ENCODE results near the gene TIMM29. TPM values are rescaled to one million over a fixed set of nuclear protein-coding genes. Genes with fewer than 3 reads are reported as not detected.

Gene TIMM29
- total and polyA plus RNA-seq, 9 of the 15 experiments (the other 6 are each of a cell fraction or from before 2014, with no cell fraction given) = 2.4 to 29.4 (median 16.3) TPM

DNA sequence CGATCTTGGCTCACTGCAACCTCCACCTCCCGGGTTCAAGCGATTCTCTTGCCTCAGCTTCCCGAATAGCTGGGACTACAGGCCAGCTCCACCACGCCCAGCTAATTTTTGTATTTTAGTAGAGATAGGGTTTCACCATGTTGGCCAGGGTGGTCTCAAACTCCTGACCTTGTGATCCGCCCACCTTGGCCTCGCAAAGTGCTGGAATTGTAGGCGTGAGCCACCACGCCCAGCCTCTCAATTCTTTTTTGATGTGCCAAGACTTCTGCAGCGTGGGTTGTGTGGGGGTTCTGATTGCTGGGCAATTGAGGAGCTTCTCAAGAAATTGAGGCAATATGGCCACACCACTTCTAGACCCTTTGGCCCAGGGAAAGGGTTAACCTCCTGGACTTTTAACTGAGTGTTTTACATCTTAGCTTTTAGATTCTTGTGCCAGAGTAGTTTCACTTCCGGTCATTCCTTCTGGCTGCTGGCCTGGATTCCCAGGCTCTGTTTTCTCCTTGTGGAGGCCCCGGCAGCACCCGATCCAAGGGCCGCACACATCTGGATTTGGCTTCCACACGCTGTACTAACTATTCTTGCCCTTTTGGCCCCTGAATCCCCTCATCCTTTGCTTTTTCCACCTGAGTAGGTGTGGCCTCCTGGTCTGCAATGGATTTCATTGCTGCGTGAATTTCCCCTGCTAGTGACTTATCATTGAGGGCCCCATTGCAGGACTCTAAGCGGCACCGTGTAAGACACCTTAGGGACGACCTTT is 46.9 kb downstream of the TIMM29 start:
- H3K4me1 ChIP-seq (replicated peaks in 1 of 2; ENCODE audit: control insufficient read depth in 2 of 2, insufficient read depth in 2 of 2, low read length in 2 of 2) = peaks cover 0 to 10% of the 10 kb centered on the region in 2 experiments; a peak in 2 of 5 replicates
- intact Hi-C loops (cut with micrococcal nuclease) (no loop called here), in situ Hi-C loops (cut with MboI) (no loop called here)
- no peak overlapping the region for H3K4me2 ChIP-seq (ENCODE audit: insufficient read depth, low read length)
- no peak for ATAC-seq
- H3K36me3 ChIP-seq (ENCODE audit: control insufficient read depth, insufficient read depth, low read length) = peaks cover 21% of the 10 kb centered on the region; the same call in 2 of the 3 replicates
- H3K9ac ChIP-seq (ENCODE audit: insufficient read depth in 1 of 2, low read depth in 2 of 2, low read length in 2 of 2) = peak overlapping the region in 1 of 2 experiments; percentile 82; a peak in 1 of 4 replicates
- no peak overlapping the region for H2AFZ ChIP-seq (ENCODE audit: low read depth, low read length)
- ChIA-PET CTCF (ENCODE audit: low intra/inter-chr PET ratio) (no interaction called here), POLR2A (interaction anchor here (0.6 to 1.3 kb wide), 3 partner anchors 11 to 559 kb away, joined by 3 to 5 read pairs (median 4); no protein-coding TSS in a partner anchor)
- DNase-seq (ENCODE audit: extremely low read depth in 1 of 4, low spot score in 3 of 4) = no peak
- H3K27ac ChIP-seq (ENCODE audit: extremely low read depth, low read depth, low read length) = no peak overlapping the region; the same call in 2 of the 3 replicates
- H3K4me3 ChIP-seq = no peak overlapping the region
- H3K79me2 ChIP-seq (ENCODE audit: control insufficient read depth, insufficient read depth, low read length) = peaks cover 94% of the 10 kb centered on the region
- no peaks in the 10 kb centered on the region; the same call in 1 of the 2 replicates for H3K9me3 ChIP-seq (replicated peaks; ENCODE audit: control insufficient read depth, insufficient read depth, low read depth, low read length)
- BruUV-seq (replicated peaks) = no TSS peak
- no peaks in the 10 kb centered on the region for H3K27me3 ChIP-seq (ENCODE audit: control insufficient read depth in 2 of 2, insufficient read depth in 2 of 2, low read length in 2 of 2)
- peaks cover 15% of the 10 kb centered on the region for H4K20me1 ChIP-seq (replicated peaks; ENCODE audit: control insufficient read depth, insufficient read depth, low read length)
- WGBS (ENCODE audit: insufficient coverage, low coverage, missing lambda C conversion rate) = 87% methylated on average over 19 of the region's 19 CpGs
- no peak for FAIRE-seq
- H3K9me1 ChIP-seq (ENCODE audit: control insufficient read depth, insufficient read depth, low read length) = peaks cover 4% of the 10 kb centered on the region
- TF ChIP-seq ZNF589 (CRISPR knock-in tag; IDR thresholded peaks at IDR 0.05; ENCODE audit: low read depth) (no peak), HDAC8 (tag; IDR thresholded peaks at IDR 0.05) (no peak), BHLHE40 (IDR thresholded peaks at IDR 0.05; ENCODE audit: low read length) (no peak)
- TF ChIP-seq, protein P1, sequence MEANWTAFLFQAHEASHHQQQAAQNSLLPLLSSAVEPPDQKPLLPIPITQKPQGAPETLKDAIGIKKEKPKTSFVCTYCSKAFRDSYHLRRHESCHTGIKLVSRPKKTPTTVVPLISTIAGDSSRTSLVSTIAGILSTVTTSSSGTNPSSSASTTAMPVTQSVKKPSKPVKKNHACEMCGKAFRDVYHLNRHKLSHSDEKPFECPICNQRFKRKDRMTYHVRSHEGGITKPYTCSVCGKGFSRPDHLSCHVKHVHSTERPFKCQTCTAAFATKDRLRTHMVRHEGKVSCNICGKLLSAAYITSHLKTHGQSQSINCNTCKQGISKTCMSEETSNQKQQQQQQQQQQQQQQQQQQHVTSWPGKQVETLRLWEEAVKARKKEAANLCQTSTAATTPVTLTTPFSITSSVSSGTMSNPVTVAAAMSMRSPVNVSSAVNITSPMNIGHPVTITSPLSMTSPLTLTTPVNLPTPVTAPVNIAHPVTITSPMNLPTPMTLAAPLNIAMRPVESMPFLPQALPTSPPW (CRISPR knock-in tag; IDR thresholded peaks at IDR 0.05) = no peak
- TF ChIP-seq, protein P2, sequence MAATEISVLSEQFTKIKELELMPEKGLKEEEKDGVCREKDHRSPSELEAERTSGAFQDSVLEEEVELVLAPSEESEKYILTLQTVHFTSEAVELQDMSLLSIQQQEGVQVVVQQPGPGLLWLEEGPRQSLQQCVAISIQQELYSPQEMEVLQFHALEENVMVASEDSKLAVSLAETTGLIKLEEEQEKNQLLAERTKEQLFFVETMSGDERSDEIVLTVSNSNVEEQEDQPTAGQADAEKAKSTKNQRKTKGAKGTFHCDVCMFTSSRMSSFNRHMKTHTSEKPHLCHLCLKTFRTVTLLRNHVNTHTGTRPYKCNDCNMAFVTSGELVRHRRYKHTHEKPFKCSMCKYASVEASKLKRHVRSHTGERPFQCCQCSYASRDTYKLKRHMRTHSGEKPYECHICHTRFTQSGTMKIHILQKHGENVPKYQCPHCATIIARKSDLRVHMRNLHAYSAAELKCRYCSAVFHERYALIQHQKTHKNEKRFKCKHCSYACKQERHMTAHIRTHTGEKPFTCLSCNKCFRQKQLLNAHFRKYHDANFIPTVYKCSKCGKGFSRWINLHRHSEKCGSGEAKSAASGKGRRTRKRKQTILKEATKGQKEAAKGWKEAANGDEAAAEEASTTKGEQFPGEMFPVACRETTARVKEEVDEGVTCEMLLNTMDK (IDR thresholded peaks at IDR 0.05; ENCODE audit: borderline replicate concordance, insufficient read depth, low read depth, low read length, poor library complexity, severe bottlenecking) = no peak
- TF ChIP-seq, protein P3, sequence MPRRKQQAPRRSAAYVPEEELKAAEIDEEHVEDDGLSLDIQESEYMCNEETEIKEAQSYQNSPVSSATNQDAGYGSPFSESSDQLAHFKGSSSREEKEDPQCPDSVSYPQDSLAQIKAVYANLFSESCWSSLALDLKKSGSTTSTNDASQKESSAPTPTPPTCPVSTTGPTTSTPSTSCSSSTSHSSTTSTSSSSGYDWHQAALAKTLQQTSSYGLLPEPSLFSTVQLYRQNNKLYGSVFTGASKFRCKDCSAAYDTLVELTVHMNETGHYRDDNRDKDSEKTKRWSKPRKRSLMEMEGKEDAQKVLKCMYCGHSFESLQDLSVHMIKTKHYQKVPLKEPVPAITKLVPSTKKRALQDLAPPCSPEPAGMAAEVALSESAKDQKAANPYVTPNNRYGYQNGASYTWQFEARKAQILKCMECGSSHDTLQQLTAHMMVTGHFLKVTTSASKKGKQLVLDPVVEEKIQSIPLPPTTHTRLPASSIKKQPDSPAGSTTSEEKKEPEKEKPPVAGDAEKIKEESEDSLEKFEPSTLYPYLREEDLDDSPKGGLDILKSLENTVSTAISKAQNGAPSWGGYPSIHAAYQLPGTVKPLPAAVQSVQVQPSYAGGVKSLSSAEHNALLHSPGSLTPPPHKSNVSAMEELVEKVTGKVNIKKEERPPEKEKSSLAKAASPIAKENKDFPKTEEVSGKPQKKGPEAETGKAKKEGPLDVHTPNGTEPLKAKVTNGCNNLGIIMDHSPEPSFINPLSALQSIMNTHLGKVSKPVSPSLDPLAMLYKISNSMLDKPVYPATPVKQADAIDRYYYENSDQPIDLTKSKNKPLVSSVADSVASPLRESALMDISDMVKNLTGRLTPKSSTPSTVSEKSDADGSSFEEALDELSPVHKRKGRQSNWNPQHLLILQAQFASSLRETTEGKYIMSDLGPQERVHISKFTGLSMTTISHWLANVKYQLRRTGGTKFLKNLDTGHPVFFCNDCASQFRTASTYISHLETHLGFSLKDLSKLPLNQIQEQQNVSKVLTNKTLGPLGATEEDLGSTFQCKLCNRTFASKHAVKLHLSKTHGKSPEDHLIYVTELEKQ (CRISPR knock-in tag; IDR thresholded peaks at IDR 0.05) = no peak
- TF ChIP-seq, protein P4, sequence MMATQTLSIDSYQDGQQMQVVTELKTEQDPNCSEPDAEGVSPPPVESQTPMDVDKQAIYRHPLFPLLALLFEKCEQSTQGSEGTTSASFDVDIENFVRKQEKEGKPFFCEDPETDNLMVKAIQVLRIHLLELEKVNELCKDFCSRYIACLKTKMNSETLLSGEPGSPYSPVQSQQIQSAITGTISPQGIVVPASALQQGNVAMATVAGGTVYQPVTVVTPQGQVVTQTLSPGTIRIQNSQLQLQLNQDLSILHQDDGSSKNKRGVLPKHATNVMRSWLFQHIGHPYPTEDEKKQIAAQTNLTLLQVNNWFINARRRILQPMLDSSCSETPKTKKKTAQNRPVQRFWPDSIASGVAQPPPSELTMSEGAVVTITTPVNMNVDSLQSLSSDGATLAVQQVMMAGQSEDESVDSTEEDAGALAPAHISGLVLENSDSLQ (IDR thresholded peaks at IDR 0.05) = no peak

All from K562 (cell line).